ENCODE results near the gene COMMD10. TPM values are rescaled to one million over a fixed set of nuclear protein-coding genes. Genes with fewer than 3 reads are reported as not detected.

Gene COMMD10
- total and polyA plus RNA-seq, 2 of the 4 experiments (the other 2 are of a cell fraction) = 12.8 to 20.4 TPM

DNA sequence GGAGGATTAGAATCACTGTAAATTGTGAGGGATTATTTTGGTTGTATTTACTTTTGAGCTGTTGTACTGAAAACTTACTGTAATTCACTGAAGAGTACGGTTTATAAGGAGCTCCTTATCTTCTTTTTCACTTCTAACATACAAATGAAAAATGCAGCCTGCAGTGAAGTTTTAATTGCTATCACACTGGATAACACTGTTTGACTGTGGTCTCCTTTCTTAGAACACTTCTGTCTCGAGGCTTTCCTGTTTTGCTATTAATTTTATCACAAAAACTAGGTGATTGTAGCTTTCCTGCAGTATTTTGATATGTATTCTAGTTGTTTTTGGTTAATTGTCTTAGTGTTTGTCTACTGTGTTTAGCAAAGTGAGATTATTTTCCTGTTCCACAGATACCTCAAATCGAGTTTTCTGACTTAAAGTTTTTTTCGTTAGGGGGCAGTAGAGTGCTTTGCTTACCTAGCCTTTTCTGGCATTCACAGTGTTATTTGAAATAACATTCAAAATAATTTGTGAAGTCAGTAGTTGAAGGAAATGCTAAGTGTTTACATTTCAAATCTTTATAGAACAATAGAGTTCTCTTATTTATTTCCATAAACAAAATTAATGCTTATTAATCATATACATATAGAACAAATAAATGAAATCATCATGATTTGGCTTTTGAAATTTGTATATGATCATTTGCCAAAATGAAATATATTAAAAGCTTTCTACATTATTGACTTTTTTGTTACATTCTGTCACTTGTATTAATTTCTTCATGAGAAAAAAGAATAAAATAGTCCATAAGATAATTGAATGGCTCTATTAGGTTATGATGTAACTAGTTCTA, 52.9 kb downstream of the COMMD10 start:
- Histone ChIP-seq H3K9ac (ENCODE audit: low read depth, low read length) (no peak overlapping the region), H3K36me3 (ENCODE audit: control insufficient read depth, insufficient read depth, low read length) (no peaks in the 10 kb centered on the region), H4K20me1 (ENCODE audit: insufficient read depth, low read length) (no peaks in the 10 kb centered on the region), H3K27me3 (ENCODE audit: control insufficient read depth, insufficient read depth, low read length) (no peaks in the 10 kb centered on the region), H2AK9ac (replicated peaks; ENCODE audit: low read depth, low read length, poor library complexity) (no peak overlapping the region), H3K9me1 (ENCODE audit: insufficient read depth, low read length) (no peaks in the 10 kb centered on the region), H3K9me3 (ENCODE audit: control insufficient read depth, insufficient read depth, low read length) (no peaks in the 10 kb centered on the region), H4K8ac (ENCODE audit: low read depth in 2 of 2, low read length in 2 of 2) (no peak overlapping the region; a peak in 1 of 4 replicates), H3K4me2 (ENCODE audit: low read depth, low read length) (no peak overlapping the region), H4K91ac (ENCODE audit: insufficient read depth, low read depth, low read length) (no peak overlapping the region), H2BK20ac (ENCODE audit: low read depth, low read length) (no peak overlapping the region), H2BK120ac (ENCODE audit: low read depth, low read length) (no peak overlapping the region), H2BK15ac (ENCODE audit: low read depth, low read length) (no peak overlapping the region), H3K4me1 (ENCODE audit: control insufficient read depth, insufficient read depth, low read length) (no peaks in the 10 kb centered on the region), H3K23ac (ENCODE audit: low read depth, low read length) (no peak overlapping the region), H3K18ac (ENCODE audit: low read depth, low read length) (no peak overlapping the region), H3K79me1 (ENCODE audit: low read depth in 1 of 2, low read length in 2 of 2) (no peaks in the 10 kb centered on the region), H2AFZ (replicated peaks; ENCODE audit: low read length, poor library complexity) (no peak overlapping the region), H3K14ac (replicated peaks; ENCODE audit: low read depth, low read length) (no peak overlapping the region), H2BK5ac (ENCODE audit: low read depth, low read length, poor library complexity, severe bottlenecking) (no peak overlapping the region), H3K27ac (ENCODE audit: insufficient read depth, low read length) (no peak overlapping the region), H3K56ac (ENCODE audit: extremely low read depth, insufficient read depth, low read length) (no peak overlapping the region), H4K5ac (ENCODE audit: low read depth, low read length) (no peak overlapping the region), H2AK5ac (ENCODE audit: low read depth, low read length) (no peak overlapping the region), H3K4me3 (ENCODE audit: insufficient read depth, low read depth, low read length) (no peak overlapping the region), H3K4ac (ENCODE audit: low read depth, low read length) (no peak overlapping the region)
- CTCF ChIA-PET = interaction anchor here (0.9 to 1.3 kb wide), 3 partner anchors 16 to 420 kb away, joined by 3 to 4 read pairs (median 3); no protein-coding TSS in a partner anchor
- POLR2A ChIA-PET (ENCODE audit: unreplicated experiment) = no interaction called here
- DNase-seq = peak; percentile 62
- BruUV-seq (replicated peaks) = no TSS peak
- WGBS, 2 experiments (ENCODE audit: extremely low coverage in 2 of 2, insufficient read length in 1 of 2) = no CpG with 5 or more reads among the region's 4 CpGs
- ATAC-seq (ENCODE audit: low read depth) = peak; percentile 62
- in situ Hi-C loops (cut with MboI; ENCODE audit: low sequenced_read_pairs) = no loop called here
- TF ChIP-seq NFE2L2 (IDR thresholded peaks at IDR 0.05; ENCODE audit: low read depth, low read length) (no peak), MAFK (IDR thresholded peaks at IDR 0.05; ENCODE audit: low read depth, low read length) (0 out of 2 replicates have a peak, but pooled peaks have one; percentile 6), SMC3 (IDR thresholded peaks at IDR 0.05; ENCODE audit: low read depth, low read length) (peak; percentile 59), RAD21 (IDR thresholded peaks at IDR 0.05; ENCODE audit: low read length) (peak; percentile 87), BHLHE40 (IDR thresholded peaks at IDR 0.05; ENCODE audit: low read depth, low read length) (no peak)
- TF ChIP-seq, protein P1, sequence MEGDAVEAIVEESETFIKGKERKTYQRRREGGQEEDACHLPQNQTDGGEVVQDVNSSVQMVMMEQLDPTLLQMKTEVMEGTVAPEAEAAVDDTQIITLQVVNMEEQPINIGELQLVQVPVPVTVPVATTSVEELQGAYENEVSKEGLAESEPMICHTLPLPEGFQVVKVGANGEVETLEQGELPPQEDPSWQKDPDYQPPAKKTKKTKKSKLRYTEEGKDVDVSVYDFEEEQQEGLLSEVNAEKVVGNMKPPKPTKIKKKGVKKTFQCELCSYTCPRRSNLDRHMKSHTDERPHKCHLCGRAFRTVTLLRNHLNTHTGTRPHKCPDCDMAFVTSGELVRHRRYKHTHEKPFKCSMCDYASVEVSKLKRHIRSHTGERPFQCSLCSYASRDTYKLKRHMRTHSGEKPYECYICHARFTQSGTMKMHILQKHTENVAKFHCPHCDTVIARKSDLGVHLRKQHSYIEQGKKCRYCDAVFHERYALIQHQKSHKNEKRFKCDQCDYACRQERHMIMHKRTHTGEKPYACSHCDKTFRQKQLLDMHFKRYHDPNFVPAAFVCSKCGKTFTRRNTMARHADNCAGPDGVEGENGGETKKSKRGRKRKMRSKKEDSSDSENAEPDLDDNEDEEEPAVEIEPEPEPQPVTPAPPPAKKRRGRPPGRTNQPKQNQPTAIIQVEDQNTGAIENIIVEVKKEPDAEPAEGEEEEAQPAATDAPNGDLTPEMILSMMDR (conservative IDR thresholded peaks at IDR 0.05; ENCODE audit: low read depth, low read length) = peak; percentile 79
- TF ChIP-seq, protein P2, sequence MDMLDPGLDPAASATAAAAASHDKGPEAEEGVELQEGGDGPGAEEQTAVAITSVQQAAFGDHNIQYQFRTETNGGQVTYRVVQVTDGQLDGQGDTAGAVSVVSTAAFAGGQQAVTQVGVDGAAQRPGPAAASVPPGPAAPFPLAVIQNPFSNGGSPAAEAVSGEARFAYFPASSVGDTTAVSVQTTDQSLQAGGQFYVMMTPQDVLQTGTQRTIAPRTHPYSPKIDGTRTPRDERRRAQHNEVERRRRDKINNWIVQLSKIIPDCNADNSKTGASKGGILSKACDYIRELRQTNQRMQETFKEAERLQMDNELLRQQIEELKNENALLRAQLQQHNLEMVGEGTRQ (IDR thresholded peaks at IDR 0.05; ENCODE audit: low read depth, low read length) = no peak
- dilution Hi-C loops (cut with HindIII; ENCODE audit: low sequenced_read_pairs, unreplicated experiment) = no loop called here
- intact Hi-C loops (cut with micrococcal nuclease) = loop anchor here (2.0 to 5.0 kb wide), 4 partner anchors 225 to 435 kb away; partner anchors contain the start of gene SEMA6A

Measured in IMR-90 (cell line).